ENCODE measurements around the gene CYP26B1. TPM values are rescaled to one million over a fixed set of nuclear protein-coding genes. Genes with fewer than 3 reads are reported as not detected.

The CYP26B1 gene
- total and polyA plus RNA-seq, 2 donors (not counting 3 experiments of a cell fraction or from before 2014, with no cell fraction given), result 0.30 to 1.1 TPM

DNA sequence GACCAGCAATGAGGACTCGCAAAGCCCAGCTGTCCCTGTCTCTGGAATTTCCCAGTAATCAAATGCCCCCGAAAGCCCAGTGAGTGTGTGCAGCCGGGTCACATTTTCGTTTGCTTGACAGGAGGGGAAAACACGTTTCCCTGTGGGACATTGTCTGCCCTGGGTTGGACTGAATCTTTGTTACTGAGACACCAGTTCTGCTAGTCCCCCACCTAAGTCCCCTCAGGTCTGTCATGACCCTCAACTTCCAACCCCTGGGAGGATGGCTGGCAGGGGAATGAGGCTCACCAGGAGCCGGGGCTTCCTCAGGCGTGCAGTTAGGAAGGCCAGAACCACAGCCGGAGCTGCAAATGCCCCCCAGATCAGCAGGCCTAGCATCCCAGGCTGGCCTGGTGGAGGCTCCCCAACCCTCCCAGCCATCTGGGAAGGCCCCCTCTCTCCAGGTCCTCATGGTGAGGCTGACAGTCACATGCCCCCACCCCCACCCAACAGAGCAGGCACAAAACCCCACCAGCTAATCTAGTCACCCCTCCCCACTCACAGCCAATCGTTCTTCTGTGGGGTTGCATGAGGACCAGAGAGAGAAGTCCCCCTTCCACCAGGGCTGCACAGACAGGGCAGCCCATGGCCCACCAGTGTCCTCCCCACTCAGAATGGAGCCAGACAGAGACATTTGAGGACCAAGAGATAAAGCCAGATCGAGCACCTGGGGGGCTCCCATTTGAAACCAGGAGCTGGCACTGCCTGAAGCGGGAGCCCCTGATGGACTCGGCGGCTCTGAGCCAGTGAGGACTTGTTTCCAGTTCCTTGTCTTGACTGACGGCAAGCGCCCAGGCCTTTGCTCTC lies 33.6 kb downstream of the CYP26B1 start:
- TF ChIP-seq GATA2 (IDR thresholded peaks at IDR 0.05; ENCODE audit: insufficient read depth, insufficient read length, low read depth, low read length) (no peak), EZH2 (IDR thresholded peaks at IDR 0.05; ENCODE audit: borderline replicate concordance, low read depth, low read length, severe bottlenecking) (no peak)
- Histone ChIP-seq H3K4me2 (ENCODE audit: insufficient read depth, low read length) (no peak overlapping the region), H3K27me3 (ENCODE audit: control insufficient read depth in 2 of 2, insufficient read depth in 2 of 2, low read length in 2 of 2) (no peaks in the 10 kb centered on the region), H3K79me2 (ENCODE audit: control insufficient read depth, insufficient read depth, low read length) (no peaks in the 10 kb centered on the region), H4K20me1 (replicated peaks; ENCODE audit: control insufficient read depth, extremely low read depth, insufficient read depth, low read length) (no peaks in the 10 kb centered on the region), H3K4me3 (replicated peaks in 1 of 3; ENCODE audit: insufficient read depth in 1 of 3, low read depth in 1 of 3, low read length in 3 of 3) (no peak overlapping the region), H3K4me1 (ENCODE audit: control insufficient read depth, extremely low read depth, insufficient read depth, low read length) (peaks cover 11% of the 10 kb centered on the region), H2AFZ (ENCODE audit: low read depth, low read length) (no peak overlapping the region), H3K9me3 (replicated peaks; ENCODE audit: control insufficient read depth, insufficient read depth, low read length) (no peaks in the 10 kb centered on the region), H3K36me3 (ENCODE audit: control insufficient read depth in 2 of 2, extremely low read depth in 1 of 2, insufficient read depth in 2 of 2, low read length in 2 of 2) (no peaks in the 10 kb centered on the region), H3K9ac (replicated peaks; ENCODE audit: extremely low read depth, insufficient read depth, low read length) (no peak overlapping the region), H3K9me1 (replicated peaks; ENCODE audit: control insufficient read depth, extremely low read depth, insufficient read depth, low read length) (no peaks in the 10 kb centered on the region), H3K27ac (ENCODE audit: insufficient read depth, low read depth, low read length) (no peak overlapping the region)
- FAIRE-seq (no peak), DNase-seq (ENCODE audit: low read depth, low spot score) (no peak)
- BruUV-seq (replicated peaks), result no TSS peak
- ChIA-PET POLR2A (no interaction called here), CTCF (interaction anchor here (2.0 to 2.6 kb wide), 2 partner anchors 12 to 36 kb away, joined by 8 to 13 read pairs; no protein-coding TSS in a partner anchor)
- intact Hi-C loops (cut with micrococcal nuclease) (no loop called here), dilution Hi-C loops (cut with MboI; ENCODE audit: extremely low pct_ligation_motif_present, low sequenced_read_pairs) (no loop called here)

DNA sequence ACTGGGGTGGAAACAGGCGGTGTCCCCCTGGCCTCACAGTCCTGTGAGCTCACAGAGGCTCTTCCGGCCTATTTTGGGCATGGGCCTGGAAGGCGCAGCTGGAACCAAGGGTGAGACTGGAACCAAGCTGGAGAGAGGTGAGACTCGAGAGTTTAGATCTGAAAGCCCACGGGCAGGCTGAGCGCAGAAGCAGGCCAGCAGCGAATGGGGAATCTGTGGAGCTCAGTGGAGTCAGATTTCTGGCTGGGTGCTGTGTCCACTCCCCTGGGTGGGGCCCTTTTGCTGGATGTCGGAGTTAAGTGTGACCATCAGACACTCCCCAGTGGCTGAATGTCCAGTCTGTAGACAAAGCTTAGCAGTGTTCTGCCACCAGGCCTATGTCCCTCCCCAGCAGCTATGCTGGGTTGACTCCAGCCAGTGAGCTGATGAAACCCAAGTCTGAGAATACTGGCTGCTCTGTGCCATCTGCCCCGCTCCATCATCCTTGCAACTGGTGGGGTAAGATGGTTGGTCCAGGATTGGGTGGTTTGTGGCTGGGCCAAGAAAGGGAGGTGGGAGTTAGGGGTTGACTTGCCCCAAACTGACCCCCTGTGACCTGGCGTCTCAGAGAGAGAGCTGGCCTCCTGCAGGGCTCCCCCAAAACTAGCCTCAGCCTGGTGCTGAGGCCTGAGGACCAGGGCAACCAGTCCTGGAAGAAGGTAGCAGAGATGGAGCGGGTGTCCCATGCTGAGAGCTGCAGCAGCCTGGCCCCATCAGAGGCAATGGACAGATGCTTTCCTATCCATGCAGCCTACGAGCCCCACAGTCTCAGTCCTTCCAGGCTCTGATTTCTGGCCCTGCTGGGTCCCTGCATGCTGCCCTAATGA lies 34.4 kb downstream of the CYP26B1 start:
- dilution Hi-C loops (cut with MboI; ENCODE audit: extremely low pct_ligation_motif_present, low sequenced_read_pairs), result no loop called here
- no peak overlapping the region for H2AFZ ChIP-seq (ENCODE audit: low read depth, low read length)

More for the DNA sequence above, 34.4 kb downstream of the CYP26B1 start:
- no peaks in the 10 kb centered on the region for H3K9me3 ChIP-seq (replicated peaks; ENCODE audit: control insufficient read depth, insufficient read depth, low read length)
- no peaks in the 10 kb centered on the region for H4K20me1 ChIP-seq (replicated peaks; ENCODE audit: control insufficient read depth, extremely low read depth, insufficient read depth, low read length)
- H3K36me3 ChIP-seq (ENCODE audit: control insufficient read depth in 2 of 2, extremely low read depth in 1 of 2, insufficient read depth in 2 of 2, low read length in 2 of 2), result no peaks in the 10 kb centered on the region
- intact Hi-C loops (cut with micrococcal nuclease), result no loop called here
- peaks cover 11% of the 10 kb centered on the region for H3K4me1 ChIP-seq (ENCODE audit: control insufficient read depth, extremely low read depth, insufficient read depth, low read length)
- TF ChIP-seq POLR2A (IDR thresholded peaks at IDR 0.05; ENCODE audit: low read depth, low read length) (no peak), MAX (IDR thresholded peaks at IDR 0.05; ENCODE audit: insufficient read depth, insufficient read length) (no peak), JUN (IDR thresholded peaks at IDR 0.05; ENCODE audit: borderline replicate concordance, insufficient read depth, insufficient read length, low read depth) (no peak), MYC (IDR thresholded peaks at IDR 0.05; ENCODE audit: low read depth, low read length) (no peak), CTCF (IDR thresholded peaks at IDR 0.05; ENCODE audit: extremely low read depth in 1 of 2, insufficient read depth in 1 of 2, low read depth in 1 of 2, low read length in 2 of 2) (no peak), GATA2 (IDR thresholded peaks at IDR 0.05; ENCODE audit: insufficient read depth, insufficient read length, low read depth, low read length) (no peak), FOS (IDR thresholded peaks at IDR 0.05; ENCODE audit: borderline replicate concordance, insufficient read depth, low read length) (no peak), POLR2AphosphoS5 (IDR thresholded peaks at IDR 0.05; ENCODE audit: insufficient read depth, low read depth, low read length) (no peak), EZH2 (IDR thresholded peaks at IDR 0.05; ENCODE audit: borderline replicate concordance, low read depth, low read length, severe bottlenecking) (no peak)
- H3K4me2 ChIP-seq (ENCODE audit: insufficient read depth, low read length), result no peak overlapping the region
- no peaks in the 10 kb centered on the region for H3K9me1 ChIP-seq (replicated peaks; ENCODE audit: control insufficient read depth, extremely low read depth, insufficient read depth, low read length)
- H3K9ac ChIP-seq (replicated peaks; ENCODE audit: extremely low read depth, insufficient read depth, low read length), result no peak overlapping the region
- CTCF ChIA-PET, result interaction anchor here (0.8 kb wide), 1 partner anchor 8 kb away, joined by 4 read pairs; no protein-coding TSS in a partner anchor
- H3K79me2 ChIP-seq (ENCODE audit: control insufficient read depth, insufficient read depth, low read length), result no peaks in the 10 kb centered on the region
- H3K27ac ChIP-seq (ENCODE audit: insufficient read depth, low read depth, low read length), result no peak overlapping the region
- POLR2A ChIA-PET, result no interaction called here
- no TSS peak for BruUV-seq (replicated peaks)
- DNase-seq (ENCODE audit: low read depth, low spot score) (no peak), FAIRE-seq (no peak)
- no peak overlapping the region for H3K4me3 ChIP-seq (replicated peaks in 1 of 3; ENCODE audit: insufficient read depth in 1 of 3, low read depth in 1 of 3, low read length in 3 of 3)
- no peaks in the 10 kb centered on the region for H3K27me3 ChIP-seq (ENCODE audit: control insufficient read depth in 2 of 2, insufficient read depth in 2 of 2, low read length in 2 of 2)
